ENCODE data around the gene REEP5.

Gene REEP5

GRCh38 chr5:112948458-112948857 lies 26.4 kb upstream of the REEP5 start:
- TF ChIP-seq ISL1 (CRISPR knock-in tag; IDR thresholded peaks at IDR 0.05), result peak; percentile 65
- TF ChIP-seq TCF4 (CRISPR knock-in tag; IDR thresholded peaks at IDR 0.05; ENCODE audit: borderline replicate concordance), result no peak

GRCh38 chr5:112940670-112941069 lies 18.6 kb upstream of the REEP5 start:
- no peak for ATAC-seq
- TF ChIP-seq POU6F1 (CRISPR knock-in tag; IDR thresholded peaks at IDR 0.05; ENCODE audit: borderline replicate concordance, low read depth) (no peak), ZC3H10 (CRISPR knock-in tag; IDR thresholded peaks at IDR 0.05) (no peak)

More at GRCh38 chr5:112948458-112948857, 26.4 kb upstream of the REEP5 start:
- no peak for ATAC-seq

GRCh38 chr5:112938286-112938685 lies 16.3 kb upstream of the REEP5 start:
- TF ChIP-seq CSRNP3 (CRISPR knock-in tag; IDR thresholded peaks at IDR 0.05), result no peak
- no peak for TF ChIP-seq TOX (CRISPR knock-in tag; IDR thresholded peaks at IDR 0.05; ENCODE audit: borderline replicate concordance)
- TF ChIP-seq PATZ1 (CRISPR knock-in tag; IDR thresholded peaks at IDR 0.05; ENCODE audit: borderline replicate concordance), result no peak
- TF ChIP-seq CREB5 (CRISPR knock-in tag; IDR thresholded peaks at IDR 0.05; ENCODE audit: low read depth), result no peak
- TF ChIP-seq BACH2 (CRISPR knock-in tag; IDR thresholded peaks at IDR 0.05; ENCODE audit: borderline replicate concordance), result no peak
- TF ChIP-seq CSDC2 (CRISPR knock-in tag; IDR thresholded peaks at IDR 0.05), result no peak
- no peak for TF ChIP-seq ZNF565 (CRISPR knock-in tag; conservative IDR thresholded peaks at IDR 0.05; ENCODE audit: low read depth)
- TF ChIP-seq POU6F1 (CRISPR knock-in tag; IDR thresholded peaks at IDR 0.05; ENCODE audit: borderline replicate concordance, low read depth), result no peak
- no peak for TF ChIP-seq PPARA (CRISPR knock-in tag; IDR thresholded peaks at IDR 0.05; ENCODE audit: borderline replicate concordance)
- TF ChIP-seq SNAI2 (CRISPR knock-in tag; IDR thresholded peaks at IDR 0.05), result no peak
- TF ChIP-seq ZC3H10 (CRISPR knock-in tag; IDR thresholded peaks at IDR 0.05), result no peak
- no peak for TF ChIP-seq ZFP30 (CRISPR knock-in tag; IDR thresholded peaks at IDR 0.05)
- no peak for TF ChIP-seq OSR1 (CRISPR knock-in tag; IDR thresholded peaks at IDR 0.05)
- no peak for TF ChIP-seq ZFP3 (CRISPR knock-in tag; IDR thresholded peaks at IDR 0.05)
- no peak for TF ChIP-seq ZNF70 (CRISPR knock-in tag; IDR thresholded peaks at IDR 0.05)
- TF ChIP-seq ISL1 (CRISPR knock-in tag; IDR thresholded peaks at IDR 0.05), result no peak
- ATAC-seq, result no peak

- TF ChIP-seq OSR1 (CRISPR knock-in tag; IDR thresholded peaks at IDR 0.05), result no peak
- TF ChIP-seq TSHZ2 (CRISPR knock-in tag; IDR thresholded peaks at IDR 0.05), result no peak
- ATAC-seq, result no peak
These were observed 13.6 kb upstream of the REEP5 start for GRCh38 chr5:112935675-112936074.

Data from SK-N-SH treated with all-trans-retinoic acid at 6 μM for 48 hours (cell line).